HG02610 (cell line): Measurements from ENCODE around the gene PNMA6E.

Experiments
- ATAC-seq: cut with Tn5 transposase; IDR thresholded peaks from one replicate; pipeline ENCODE4 v1.9.1; 2021; ENCODE audit warnings: mild to moderate bottlenecking, moderate library complexity; ENCODE audit not compliant: unreplicated experiment

PNMA6E gene

DNA sequence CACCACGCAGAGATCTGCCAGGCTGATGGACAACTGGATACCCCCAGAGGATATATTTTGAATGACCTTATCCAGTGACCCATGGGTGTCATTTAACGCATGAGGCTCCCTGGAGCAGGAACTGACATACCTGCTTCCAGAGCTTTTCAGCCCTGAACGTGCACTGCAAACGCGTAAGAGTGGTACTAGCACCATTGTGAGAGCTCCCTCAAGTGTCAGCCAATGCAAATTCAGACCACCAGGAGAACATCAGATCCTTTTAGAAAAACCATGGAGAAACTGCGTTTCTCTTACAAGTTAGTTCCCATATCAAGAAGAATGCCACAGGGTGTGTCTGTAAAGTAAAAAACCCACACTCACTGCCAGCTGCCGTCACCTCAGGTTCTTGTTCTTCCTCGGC lies 37.4 kb upstream of the PNMA6E start:
- ATAC-seq, result no peak

GRCh38 chrX:153435845-153436244 lies 34.7 kb upstream of the PNMA6E start:
- ATAC-seq, result no peak

- ATAC-seq, result no peak
These were observed 33.7 kb upstream of the PNMA6E start for GRCh38 chrX:153434801-153435200.

DNA sequence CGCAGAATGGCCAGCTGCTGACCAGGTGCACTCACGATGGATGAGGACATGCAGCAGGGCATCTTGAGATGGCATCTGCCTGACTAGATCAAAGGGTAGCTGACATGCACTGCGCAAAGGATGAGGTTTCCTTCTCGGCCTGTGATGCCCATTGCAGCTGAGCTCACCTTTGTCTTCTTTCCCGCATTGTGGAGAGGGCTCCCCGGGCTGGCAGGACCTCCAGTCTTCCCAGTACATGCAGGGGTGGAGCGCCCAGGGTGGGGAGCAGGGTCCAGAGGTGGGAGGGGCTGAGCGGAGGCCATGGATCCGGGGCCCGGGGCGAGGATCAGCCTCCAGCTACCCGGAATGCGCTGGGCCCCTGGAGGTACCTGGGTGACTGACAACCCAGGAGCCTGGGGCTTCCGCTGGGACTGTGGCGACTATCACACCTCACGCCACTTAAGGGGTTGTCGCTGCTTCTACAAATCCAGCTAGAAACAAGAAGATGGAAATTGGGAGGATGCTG lies 32.7 kb upstream of the PNMA6E start:
- no peak for ATAC-seq

DNA sequence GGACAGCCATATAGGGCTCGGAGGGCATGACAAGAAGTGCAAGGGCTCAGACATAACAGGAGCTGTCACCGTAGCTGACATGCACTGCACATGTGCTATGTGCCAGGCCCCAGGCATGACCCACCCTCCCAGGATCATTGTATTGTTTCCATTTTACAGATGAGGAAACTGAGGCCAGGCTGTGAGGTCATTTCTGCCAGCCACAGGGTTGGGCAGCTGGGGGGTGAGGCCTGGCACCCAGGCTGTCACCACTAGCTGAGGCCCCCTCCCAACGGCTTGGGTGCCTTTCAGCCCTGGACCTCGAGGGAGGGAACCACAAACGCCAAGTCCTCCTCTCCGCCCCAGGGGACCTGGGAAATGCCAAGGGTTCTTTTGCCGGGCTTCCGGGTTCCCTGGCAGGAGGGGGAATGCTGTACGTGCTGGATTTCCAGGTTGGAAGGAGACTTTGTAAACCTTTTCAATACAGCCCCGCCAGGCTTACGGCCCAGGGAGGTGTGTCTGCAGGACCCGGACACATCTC lies 32.1 kb upstream of the PNMA6E start:
- ATAC-seq, result no peak

DNA sequence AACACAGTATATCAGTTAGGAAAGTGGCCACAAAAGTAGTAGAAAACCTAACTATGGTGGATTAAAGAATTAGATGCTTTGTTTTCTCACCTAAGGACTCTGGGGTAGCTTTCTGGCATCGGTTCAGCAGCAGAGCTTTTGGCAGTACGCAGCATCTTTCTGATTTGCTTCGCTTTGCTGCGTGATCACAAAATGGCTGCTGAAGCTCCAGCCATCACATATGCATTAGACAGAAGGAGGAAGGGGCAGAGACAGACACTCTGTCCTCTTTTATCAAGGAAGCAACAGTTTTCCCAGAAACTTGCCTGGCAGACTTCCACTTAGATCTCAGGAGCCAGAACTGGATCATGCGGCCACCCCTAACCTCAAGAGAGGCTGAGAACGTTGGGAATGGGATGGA lies 29.6 kb upstream of the PNMA6E start:
- no peak for ATAC-seq

DNA sequence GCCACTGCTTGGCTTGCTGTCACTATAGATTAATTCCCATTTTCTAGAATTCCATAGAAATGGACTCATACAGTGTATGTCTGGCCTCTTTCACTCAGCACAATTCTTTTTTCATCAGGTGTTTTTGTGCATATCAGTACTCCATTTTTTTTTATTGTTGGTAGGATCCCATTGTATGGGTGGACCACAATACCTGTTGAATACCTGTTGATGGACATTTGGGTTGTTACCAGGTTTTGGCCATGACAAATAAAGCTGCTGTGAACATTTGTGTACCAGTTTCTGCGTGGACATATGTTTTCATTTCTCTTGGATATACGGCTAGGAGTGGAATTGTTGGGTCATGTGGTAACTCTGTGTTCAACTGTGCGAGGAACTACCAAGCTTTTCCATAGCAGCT lies 25.1 kb upstream of the PNMA6E start:
- ATAC-seq, result no peak

- ATAC-seq, result no peak
These were observed 22.5 kb upstream of the PNMA6E start for GRCh38 chrX:153423652-153424051.

DNA sequence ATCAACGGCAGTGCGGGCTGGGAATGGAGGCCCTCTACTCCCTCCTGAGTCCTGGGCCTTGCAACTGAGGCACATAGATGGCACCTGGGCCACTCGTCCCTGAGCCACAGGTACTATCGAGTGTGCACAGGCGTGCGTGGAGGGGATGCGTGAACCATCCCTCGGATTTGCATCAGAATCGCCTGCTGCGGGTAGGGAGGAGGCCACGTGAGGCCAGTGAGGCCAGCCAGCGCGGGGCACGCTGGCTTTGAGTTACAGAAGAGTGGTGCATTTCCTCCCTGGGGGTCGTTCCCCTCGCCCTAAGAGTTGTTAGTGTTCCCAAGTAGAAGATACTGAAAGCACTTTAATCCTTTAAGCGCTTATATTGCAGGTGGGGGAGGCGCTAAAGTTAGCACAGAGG lies 20.7 kb upstream of the PNMA6E start:
- ATAC-seq, result no peak

DNA sequence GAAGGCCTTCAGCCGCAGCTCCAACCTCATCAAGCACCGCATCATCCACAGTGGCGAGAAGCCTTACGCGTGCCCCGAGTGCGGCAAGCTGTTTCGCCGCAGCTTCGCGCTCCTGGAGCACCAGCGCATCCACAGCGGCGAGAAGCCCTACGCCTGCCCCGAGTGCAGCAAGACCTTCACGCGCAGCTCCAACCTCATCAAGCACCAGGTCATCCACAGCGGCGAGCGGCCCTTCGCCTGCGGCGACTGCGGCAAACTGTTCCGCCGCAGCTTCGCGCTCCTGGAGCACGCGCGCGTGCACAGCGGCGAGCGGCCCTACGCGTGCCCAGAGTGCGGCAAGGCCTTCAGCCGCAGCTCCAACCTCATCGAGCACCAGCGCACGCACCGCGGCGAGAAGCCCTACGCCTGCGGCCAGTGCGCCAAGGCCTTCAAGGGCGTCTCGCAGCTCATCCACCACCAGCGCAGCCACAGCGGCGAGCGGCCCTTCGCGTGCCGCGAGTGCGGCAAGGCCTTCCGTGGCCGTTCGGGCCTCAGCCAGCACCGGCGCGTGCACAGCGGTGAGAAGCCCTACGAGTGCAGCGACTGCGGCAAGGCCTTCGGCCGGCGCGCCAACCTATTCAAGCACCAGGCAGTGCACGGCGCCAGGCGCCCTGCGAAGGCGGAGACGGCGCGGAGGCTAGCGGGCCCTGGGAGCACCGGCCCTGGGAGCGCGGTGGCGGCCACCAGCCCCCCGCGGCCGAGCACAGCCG lies 19.9 kb upstream of the PNMA6E start:
- ATAC-seq, result no peak

- ATAC-seq, result no peak
These were observed 16.5 kb upstream of the PNMA6E start for GRCh38 chrX:153417637-153418036.

DNA sequence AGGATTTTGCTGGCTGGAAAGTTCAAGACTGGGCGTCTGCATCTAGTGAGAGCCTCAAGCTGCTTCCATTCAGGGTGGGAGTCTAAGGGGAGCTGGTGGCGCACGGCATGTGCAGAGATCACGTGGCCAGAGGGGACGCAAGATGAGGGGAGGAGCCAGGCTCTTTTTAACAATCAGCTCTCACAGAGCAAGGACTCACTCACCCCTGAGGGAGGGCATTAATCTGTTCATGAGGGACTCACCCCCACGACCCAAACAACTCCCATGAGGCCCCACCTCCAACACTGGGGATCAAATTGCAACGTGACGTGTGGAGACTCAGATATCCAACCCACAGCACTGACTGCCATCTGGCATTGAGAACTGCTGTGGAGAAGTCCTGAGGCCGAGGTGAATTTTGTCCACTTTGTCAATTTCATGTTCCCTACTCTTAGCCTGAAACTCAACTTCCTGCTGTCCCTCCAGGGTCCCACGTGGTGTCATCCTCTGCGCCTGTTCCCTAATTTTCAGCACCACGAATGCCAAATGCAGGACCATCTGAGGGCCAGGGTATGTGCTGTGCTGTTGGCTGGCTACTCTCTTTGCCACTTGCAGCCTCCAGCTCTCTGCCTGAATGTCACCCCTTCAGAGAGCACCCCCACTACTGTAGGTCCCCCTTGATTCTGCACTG lies 15.8 kb upstream of the PNMA6E start:
- no peak for ATAC-seq

DNA sequence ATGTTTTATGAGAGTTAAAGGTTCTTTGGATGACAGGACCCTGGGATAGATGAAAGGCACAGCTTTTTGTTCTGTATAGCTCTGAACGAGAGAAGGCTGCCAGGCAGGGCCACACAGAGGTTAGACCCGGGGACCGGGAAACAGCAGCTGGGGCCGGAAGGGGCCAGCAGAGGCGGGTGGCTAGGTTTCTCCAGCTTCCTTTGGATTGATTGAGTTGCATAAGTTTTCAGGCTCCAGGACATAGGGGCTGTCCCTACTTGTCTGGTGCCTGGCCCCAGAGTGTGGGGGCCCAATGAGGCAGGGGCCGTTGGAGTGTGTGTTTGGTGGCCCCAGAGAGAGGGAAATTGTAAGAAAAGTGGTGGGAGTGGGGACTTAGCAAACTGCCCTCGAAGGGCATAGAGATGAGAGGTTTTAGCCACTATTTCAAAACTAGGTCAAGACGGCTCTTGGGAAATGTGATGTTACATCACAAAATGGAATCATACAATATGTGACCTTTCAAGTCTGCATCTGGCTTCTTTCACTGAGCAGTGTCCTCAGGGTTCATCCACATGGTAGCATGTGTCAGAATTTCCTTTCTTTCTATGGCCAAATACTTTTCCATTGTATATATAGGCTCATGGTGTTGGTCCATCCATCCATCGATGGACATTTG lies 13.8 kb upstream of the PNMA6E start:
- no peak for ATAC-seq

GRCh38 chrX:153413731-153414130 lies 12.6 kb upstream of the PNMA6E start:
- ATAC-seq, result no peak

DNA sequence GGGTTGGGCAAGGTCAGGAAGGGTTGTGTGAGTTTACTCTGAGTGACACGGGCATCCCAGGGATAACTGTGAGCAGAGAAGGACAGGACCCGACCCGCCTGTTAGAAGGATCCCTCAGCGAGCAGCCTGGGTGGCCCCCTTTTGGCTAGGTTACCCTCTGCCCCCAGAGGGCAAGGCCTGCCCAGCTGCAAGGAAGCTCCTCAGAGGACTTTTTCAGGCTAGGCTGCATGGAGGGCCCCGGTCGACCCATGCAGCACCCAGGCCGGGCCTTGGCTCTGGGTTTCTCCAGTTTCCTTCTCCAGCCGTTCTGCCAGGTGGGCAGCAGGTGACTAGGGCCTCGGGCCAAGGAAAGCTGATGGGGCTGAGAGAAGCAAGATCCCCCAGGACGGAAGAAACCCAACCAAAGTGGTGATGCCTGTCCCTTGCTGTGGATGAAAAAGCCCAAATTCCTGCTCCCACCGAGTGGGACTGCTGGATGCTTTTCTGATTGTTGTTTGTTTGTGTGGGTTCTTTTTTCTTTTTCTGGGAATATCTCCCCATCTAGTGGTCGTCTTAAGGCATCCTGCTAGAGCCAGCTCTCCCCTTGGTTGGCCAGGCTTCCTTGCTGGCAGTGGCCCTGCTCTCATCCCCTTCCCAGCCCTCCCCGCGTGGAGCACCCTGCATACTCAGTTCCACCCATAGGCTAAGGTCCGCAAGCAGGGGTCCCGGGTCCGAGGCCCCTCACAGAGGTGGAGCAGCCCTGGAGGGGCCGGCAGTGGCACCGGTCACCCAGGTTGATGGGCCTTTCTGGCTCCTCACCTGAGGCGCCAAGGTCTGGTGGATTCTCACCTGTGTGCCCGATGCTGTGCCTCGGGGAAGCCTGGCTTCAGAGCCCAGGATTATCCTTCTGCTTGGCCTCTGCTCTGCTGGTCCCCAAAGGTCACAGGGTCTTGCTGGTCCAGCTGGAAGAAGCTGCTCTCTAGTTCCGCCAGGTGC lies 11.9 kb upstream of the PNMA6E start:
- ATAC-seq, result no peak

DNA sequence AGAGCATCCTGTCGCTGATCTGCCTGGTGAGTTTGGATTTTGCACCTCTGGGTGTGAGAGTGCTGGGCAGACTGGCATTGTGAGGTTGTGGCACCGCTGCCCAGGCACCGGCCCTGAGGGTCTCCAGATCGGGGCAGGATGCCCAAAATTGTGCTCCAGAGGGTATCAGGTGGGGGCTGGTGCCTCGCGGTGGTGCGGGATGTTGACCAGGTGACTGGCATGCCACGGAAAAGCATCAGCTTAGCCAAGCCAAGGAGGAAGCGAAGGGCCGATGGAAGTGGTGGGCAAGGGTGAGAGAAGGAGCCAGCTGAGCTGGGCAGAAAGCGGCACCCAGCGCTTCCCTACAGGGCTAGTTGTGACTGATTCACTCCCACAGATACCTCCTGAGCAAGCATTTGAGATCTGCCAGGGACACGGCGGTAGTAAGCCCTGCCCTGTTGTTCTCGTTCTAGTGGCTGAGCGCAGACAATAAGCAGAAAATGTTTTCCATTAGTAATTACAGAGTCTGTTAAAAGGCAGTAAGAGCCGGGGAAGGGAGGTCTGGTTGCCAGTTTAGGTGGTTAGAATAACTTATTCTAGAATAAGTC lies 10.9 kb upstream of the PNMA6E start:
- no peak for ATAC-seq

- peak; percentile 72 for ATAC-seq
These were observed 10.3 kb upstream of the PNMA6E start, which contains the start of gene ZFP92 for GRCh38 chrX:153411255-153411987. Gene ZFP92, plus strand, starts transcription at chrX:153411472. Its CDS starts 6,851 bp downstream, at chrX:153418323.

DNA sequence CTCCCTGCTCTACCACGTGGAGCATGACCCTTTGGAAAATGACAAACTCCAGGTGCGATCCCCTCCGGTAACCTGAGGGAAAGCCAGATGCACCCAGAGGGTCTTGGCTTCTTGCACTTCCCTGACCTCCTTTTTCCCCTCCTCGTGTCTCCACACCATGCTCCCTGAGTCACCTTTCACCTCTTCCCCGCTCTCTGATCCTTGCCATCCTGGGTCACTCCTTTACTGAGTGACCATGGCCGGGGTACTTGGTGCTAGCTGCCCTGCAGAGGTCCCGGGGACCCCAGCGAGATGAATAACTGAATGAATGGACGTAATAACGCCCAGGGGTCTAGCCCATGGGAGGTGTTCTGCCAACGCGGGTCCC lies 9.7 kb upstream of the PNMA6E start:
- no peak for ATAC-seq

GRCh38 chrX:153410373-153410772 lies 9.2 kb upstream of the PNMA6E start:
- ATAC-seq, result no peak
